Erythroblast (primary cell): ENCODE measurements around the gene GAB1.

Experiments used
- GATA1 ChIP-seq: IDR thresholded peaks from 2 replicates; pipeline ENCODE4 v1.6.1; 2011; ENCODE audit warnings: low read depth, mild to moderate bottlenecking, control low read depth, low read length, moderate library complexity
- POLR2A ChIP-seq: IDR thresholded peaks from 2 replicates; pipeline ENCODE4 v1.6.1; 2011; ENCODE audit warnings: mild to moderate bottlenecking, low read length

- TF ChIP-seq POLR2A (no peak), GATA1 (no peak)
These were observed 118.5 kb downstream of the GAB1 start for GRCh38 chr4:143455211-143455610.
